ENCODE measurements around the gene ZNF200. TPM values are rescaled to one million over a fixed set of nuclear protein-coding genes. Genes with fewer than 3 reads are reported as not detected.

ZNF200 gene
- total RNA-seq, 2 experiments from 2014 or later, result 9.7 to 10.1 TPM

GRCh38 chr16:3266873-3267537, 32.0 kb upstream of the ZNF200 start:
- intact Hi-C loops (cut with micrococcal nuclease), result no loop called here
- peaks cover 27% of the 10 kb centered on the region for H3K36me3 Mint-ChIP-seq (ENCODE audit: low read depth)
- CTCF ChIA-PET, result interaction anchor here (0.6 to 1.8 kb wide), 7 partner anchors 9 to 98 kb away, joined by 3 to 7 read pairs (median 4); partner anchors contain the start of genes TIGD7 and ZNF75A
- H3K4me3 Mint-ChIP-seq, result no peak overlapping the region
- H3K4me1 Mint-ChIP-seq (ENCODE audit: low read depth), result peaks cover 30% of the 10 kb centered on the region
- H3K27me3 Mint-ChIP-seq (ENCODE audit: low read depth), result no peaks in the 10 kb centered on the region
- H3K9me3 Mint-ChIP-seq, result peaks cover 23% of the 10 kb centered on the region
- H3K27ac Mint-ChIP-seq, result no peak overlapping the region
- no peak for DNase-seq

GRCh38 chr16:3264137-3265036, 29.4 kb upstream of the ZNF200 start:
- peaks cover 30% of the 10 kb centered on the region for H3K4me1 Mint-ChIP-seq (ENCODE audit: low read depth)
- peak; percentile 98 for DNase-seq
- intact Hi-C loops (cut with micrococcal nuclease), result loop anchor here (1.0 to 5.0 kb wide), 11 partner anchors 19 to 242 kb away; partner anchors contain the start of genes HCFC1R1, THOC6, TIGD7 and TNFRSF12A
- peak overlapping the region; percentile 85 for H3K4me3 Mint-ChIP-seq
- H3K27ac Mint-ChIP-seq, result peak overlapping the region; percentile 88
- peaks cover 27% of the 10 kb centered on the region for H3K36me3 Mint-ChIP-seq (ENCODE audit: low read depth)
- H3K27me3 Mint-ChIP-seq (ENCODE audit: low read depth), result no peaks in the 10 kb centered on the region
- H3K9me3 Mint-ChIP-seq, result peaks cover 20% of the 10 kb centered on the region
- CTCF ChIA-PET, result no interaction called here

GRCh38 chr16:3262517-3262916, 27.6 kb upstream of the ZNF200 start:
- Mint-ChIP-seq H3K27ac (peak overlapping the region; percentile 93), H3K36me3 (ENCODE audit: low read depth) (peaks cover 18% of the 10 kb centered on the region), H3K4me1 (ENCODE audit: low read depth) (peaks cover 30% of the 10 kb centered on the region), H3K4me3 (peak overlapping the region; percentile 85), H3K27me3 (ENCODE audit: low read depth) (no peaks in the 10 kb centered on the region), H3K9me3 (peaks cover 13% of the 10 kb centered on the region)
- intact Hi-C loops (cut with micrococcal nuclease), result loop anchor here (5.0 kb wide), 1 partner anchor 240 kb away; the partner anchor contains the start of genes HCFC1R1, THOC6 and TNFRSF12A
- no peak for DNase-seq
- CTCF ChIA-PET, result no interaction called here

GRCh38 chr16:3259836-3260235, 24.9 kb upstream of the ZNF200 start:
- intact Hi-C loops (cut with micrococcal nuclease), result loop anchor here (5.0 kb wide), 1 partner anchor 238 kb away; the partner anchor contains the start of genes HCFC1R1, THOC6 and TNFRSF12A
- H3K4me1 Mint-ChIP-seq (ENCODE audit: low read depth), result peaks cover 18% of the 10 kb centered on the region
- no peaks in the 10 kb centered on the region for H3K27me3 Mint-ChIP-seq (ENCODE audit: low read depth)
- H3K9me3 Mint-ChIP-seq, result peaks cover 4% of the 10 kb centered on the region
- CTCF ChIA-PET, result interaction anchor here (0.7 kb wide), 1 partner anchor 44 kb away, joined by 6 read pairs; no protein-coding TSS in a partner anchor
- H3K4me3 Mint-ChIP-seq, result no peak overlapping the region
- DNase-seq, result no peak
- H3K36me3 Mint-ChIP-seq (ENCODE audit: low read depth), result peaks cover 7% of the 10 kb centered on the region
- H3K27ac Mint-ChIP-seq, result no peak overlapping the region

- Mint-ChIP-seq H3K4me3 (no peak overlapping the region), H3K9me3 (no peaks in the 10 kb centered on the region), H3K27me3 (ENCODE audit: low read depth) (no peaks in the 10 kb centered on the region), H3K36me3 (ENCODE audit: low read depth) (no peaks in the 10 kb centered on the region), H3K27ac (no peak overlapping the region), H3K4me1 (ENCODE audit: low read depth) (no peaks in the 10 kb centered on the region)
- DNase-seq, result no peak
- intact Hi-C loops (cut with micrococcal nuclease), result no loop called here
- CTCF ChIA-PET, result interaction anchor here (0.7 to 1.2 kb wide), 2 partner anchors 10 to 50 kb away, joined by 3 read pairs; no protein-coding TSS in a partner anchor
These were observed 22.0 kb upstream of the ZNF200 start for GRCh38 chr16:3256866-3257465.

- no peaks in the 10 kb centered on the region for H3K27me3 Mint-ChIP-seq (ENCODE audit: low read depth)
These were observed 21.3 kb upstream of the ZNF200 start, which contains the start of gene MEFV for GRCh38 chr16:3256146-3256865. Gene MEFV (minus strand): TSS chr16:3256633. CDS start chr16:3256587, 46 bp downstream.

GRCh38 chr16:3254309-3254708, 19.4 kb upstream of the ZNF200 start:
- Mint-ChIP-seq H3K4me3 (no peak overlapping the region), H3K4me1 (ENCODE audit: low read depth) (no peaks in the 10 kb centered on the region), H3K27me3 (ENCODE audit: low read depth) (no peaks in the 10 kb centered on the region), H3K36me3 (ENCODE audit: low read depth) (no peaks in the 10 kb centered on the region), H3K27ac (no peak overlapping the region), H3K9me3 (no peaks in the 10 kb centered on the region)
- intact Hi-C loops (cut with micrococcal nuclease), result no loop called here
- CTCF ChIA-PET, result no interaction called here
- DNase-seq, result no peak

More at GRCh38 chr16:3256146-3256865, 21.3 kb upstream of the ZNF200 start, which contains the start of gene MEFV:
- Mint-ChIP-seq H3K9me3 (no peaks in the 10 kb centered on the region), H3K27ac (no peak within 1 kb of the TSS), H3K4me3 (no peak within 1 kb of the TSS), H3K4me1 (ENCODE audit: low read depth) (no peaks in the 10 kb centered on the region), H3K36me3 (ENCODE audit: low read depth) (no peaks in the 10 kb centered on the region)
- no peak for DNase-seq
- CTCF ChIA-PET, result no interaction called here
- intact Hi-C loops (cut with micrococcal nuclease), result no loop called here

GRCh38 chr16:3252967-3253366, 18.0 kb upstream of the ZNF200 start:
- intact Hi-C loops (cut with micrococcal nuclease), result no loop called here
- CTCF ChIA-PET, result interaction anchor here (0.7 kb wide), 1 partner anchor 241 kb away, joined by 3 read pairs; no protein-coding TSS in a partner anchor
- H3K36me3 Mint-ChIP-seq (ENCODE audit: low read depth), result no peaks in the 10 kb centered on the region
- H3K27me3 Mint-ChIP-seq (ENCODE audit: low read depth), result no peaks in the 10 kb centered on the region
- H3K9me3 Mint-ChIP-seq, result no peaks in the 10 kb centered on the region
- H3K27ac Mint-ChIP-seq, result no peak overlapping the region
- H3K4me1 Mint-ChIP-seq (ENCODE audit: low read depth), result no peaks in the 10 kb centered on the region
- H3K4me3 Mint-ChIP-seq, result no peak overlapping the region
- no peak for DNase-seq

GRCh38 chr16:3249451-3249850, 14.5 kb upstream of the ZNF200 start:
- H3K27me3 Mint-ChIP-seq (ENCODE audit: low read depth), result no peaks in the 10 kb centered on the region
- no peak overlapping the region for H3K27ac Mint-ChIP-seq
- no peak overlapping the region for H3K4me3 Mint-ChIP-seq
- no peaks in the 10 kb centered on the region for H3K9me3 Mint-ChIP-seq
- no peaks in the 10 kb centered on the region for H3K4me1 Mint-ChIP-seq (ENCODE audit: low read depth)
- H3K36me3 Mint-ChIP-seq (ENCODE audit: low read depth), result no peaks in the 10 kb centered on the region
- DNase-seq, result no peak
- CTCF ChIA-PET, result no interaction called here
- intact Hi-C loops (cut with micrococcal nuclease), result no loop called here

GRCh38 chr16:3249020-3249419, 14.1 kb upstream of the ZNF200 start:
- H3K36me3 Mint-ChIP-seq (ENCODE audit: low read depth), result no peaks in the 10 kb centered on the region
- CTCF ChIA-PET, result no interaction called here
- H3K9me3 Mint-ChIP-seq, result no peaks in the 10 kb centered on the region
- intact Hi-C loops (cut with micrococcal nuclease), result no loop called here
- H3K4me1 Mint-ChIP-seq (ENCODE audit: low read depth), result no peaks in the 10 kb centered on the region
- H3K4me3 Mint-ChIP-seq, result no peak overlapping the region
- DNase-seq, result no peak
- H3K27ac Mint-ChIP-seq, result no peak overlapping the region
- no peaks in the 10 kb centered on the region for H3K27me3 Mint-ChIP-seq (ENCODE audit: low read depth)

GRCh38 chr16:3248596-3248995, 13.6 kb upstream of the ZNF200 start:
- Mint-ChIP-seq H3K4me3 (no peak overlapping the region), H3K36me3 (ENCODE audit: low read depth) (no peaks in the 10 kb centered on the region), H3K27ac (no peak overlapping the region), H3K27me3 (ENCODE audit: low read depth) (no peaks in the 10 kb centered on the region), H3K9me3 (no peaks in the 10 kb centered on the region), H3K4me1 (ENCODE audit: low read depth) (no peaks in the 10 kb centered on the region)
- DNase-seq, result no peak
- CTCF ChIA-PET, result no interaction called here
- intact Hi-C loops (cut with micrococcal nuclease), result no loop called here

All from activated naive CD4-positive, alpha-beta T cell treated with anti-CD3 and anti-CD28 coated beads for 36 hours (primary cell).